Myocyte (in vitro differentiated cells): Measurements from ENCODE around the gene PLEKHG3. TPM values are rescaled to one million over a fixed set of nuclear protein-coding genes. Genes with fewer than 3 reads are reported as not detected.
A peak's percentile ranks its signal among the peaks of the same experiment; 100 is the strongest.

ENCODE experiments used
- DNase-seq: peaks from one replicate; pipeline ENCODE4 v3.0.0-alpha.2; 2012; ENCODE audit warnings: low read depth
- total RNA-seq: library from RNA; depleted of rRNA; stranded (reverse); fragments of >200 nt; gene quantifications from 2 replicates; pipeline ENCODE4 v1.2.3, GENCODE V29; 2014

The PLEKHG3 gene
- total RNA-seq, 1 donor from 2014 or later = 5.2 TPM

DNA sequence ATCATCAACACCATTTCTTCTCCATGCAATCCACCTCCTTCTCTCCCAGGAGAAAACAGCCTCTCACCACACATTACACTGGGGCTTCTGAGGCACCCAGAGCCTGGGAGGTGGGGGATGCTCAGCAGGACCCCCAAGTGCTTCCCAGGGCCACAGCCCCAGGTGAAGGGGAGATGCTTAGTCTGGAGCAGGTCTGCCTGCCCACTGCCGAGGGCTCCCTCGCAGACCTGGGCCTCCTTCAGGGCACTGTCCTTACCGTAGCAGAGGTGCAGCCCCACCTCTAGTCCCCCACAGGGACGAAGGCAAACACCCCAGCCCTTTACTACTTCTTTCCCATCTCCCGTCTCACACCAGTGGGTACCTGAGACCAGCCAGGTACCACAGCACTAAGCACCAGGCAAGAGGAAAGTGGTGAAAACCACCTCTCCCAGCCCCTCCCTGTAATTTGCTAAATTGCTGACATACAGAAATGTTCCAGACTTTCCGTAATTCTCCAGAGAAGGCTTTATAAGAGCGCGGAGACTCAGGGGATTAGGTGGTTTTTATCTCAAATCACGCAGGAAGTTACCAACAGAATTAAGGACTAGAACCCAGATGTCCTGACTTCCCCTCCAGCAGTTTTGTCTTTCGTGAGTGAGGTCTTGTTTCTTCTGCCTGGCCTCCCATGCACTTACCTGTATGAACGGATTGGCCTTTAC, 59.0 kb downstream of the PLEKHG3 start:
- no peak for DNase-seq

DNA sequence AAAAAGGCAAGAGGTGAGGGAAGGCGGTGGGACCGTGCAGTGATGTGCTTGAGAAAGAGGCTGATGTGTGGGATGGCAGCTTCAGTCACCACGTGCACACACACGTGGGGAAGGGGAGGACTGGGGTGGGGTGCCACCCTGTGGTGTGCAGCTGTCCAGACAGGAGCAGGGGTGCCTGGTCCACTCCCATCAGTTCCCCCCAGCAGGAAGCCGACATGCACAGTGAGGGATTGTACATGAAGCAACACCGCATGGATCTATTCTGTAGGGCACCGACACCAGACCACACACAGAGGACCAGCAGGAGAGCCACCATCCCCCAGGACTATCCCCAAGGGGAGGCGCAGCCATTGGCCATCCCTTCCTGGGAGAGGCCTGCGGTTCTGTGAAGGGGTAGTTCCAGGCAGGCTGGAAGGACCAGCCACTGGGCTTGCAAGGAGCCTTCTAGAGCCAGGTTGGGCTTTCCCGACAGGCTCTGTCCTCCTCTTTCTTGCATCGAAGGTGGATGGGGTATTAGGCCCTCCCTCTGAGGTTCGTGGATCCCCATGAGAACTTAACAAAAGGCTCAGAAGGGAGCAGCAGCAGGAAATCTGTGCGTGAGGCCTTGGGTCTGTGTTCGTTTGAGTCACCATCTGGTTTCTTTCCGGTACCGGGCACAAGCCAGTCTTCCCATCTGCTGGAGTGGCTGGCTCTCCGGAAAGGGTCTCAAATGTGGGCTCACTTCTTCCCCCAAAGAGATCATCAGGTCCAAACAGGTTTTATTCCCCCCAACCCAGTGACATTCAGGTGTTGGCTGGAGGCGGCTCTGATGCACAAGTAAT, 59.8 kb downstream of the PLEKHG3 start:
- DNase-seq = peak; percentile 5

GRCh38 chr14:64764641-64765520, 60.7 kb downstream of the PLEKHG3 start:
- DNase-seq = peak; percentile 82

DNA sequence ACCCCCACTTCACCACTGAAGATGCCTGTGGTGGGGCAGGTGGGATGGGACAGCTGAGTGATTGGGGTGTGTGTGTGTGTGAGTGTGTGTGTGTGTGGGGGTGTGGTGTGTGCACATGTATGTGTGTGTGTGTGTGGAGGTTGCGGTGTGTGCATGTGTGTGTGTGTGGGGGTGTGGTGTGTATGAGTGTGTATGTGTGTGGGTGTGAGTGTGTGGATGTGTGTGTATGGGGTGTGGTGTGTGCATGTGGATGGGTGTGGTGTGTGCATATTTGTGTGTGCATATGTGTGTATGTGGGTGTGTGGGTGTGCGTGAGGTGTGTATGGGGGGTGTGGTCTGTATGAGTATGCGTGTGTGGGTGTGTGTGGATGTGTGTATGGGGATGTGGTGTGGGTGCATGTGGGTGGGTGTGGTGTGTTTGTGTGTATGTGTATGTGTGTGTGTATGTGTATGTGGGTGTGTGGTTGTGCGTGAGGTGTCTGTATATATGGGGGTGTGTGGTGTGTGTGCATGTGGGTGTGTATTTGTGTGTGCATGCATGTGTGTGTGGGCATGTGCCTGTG, 61.6 kb downstream of the PLEKHG3 start:
- DNase-seq = peak; percentile 13

DNA sequence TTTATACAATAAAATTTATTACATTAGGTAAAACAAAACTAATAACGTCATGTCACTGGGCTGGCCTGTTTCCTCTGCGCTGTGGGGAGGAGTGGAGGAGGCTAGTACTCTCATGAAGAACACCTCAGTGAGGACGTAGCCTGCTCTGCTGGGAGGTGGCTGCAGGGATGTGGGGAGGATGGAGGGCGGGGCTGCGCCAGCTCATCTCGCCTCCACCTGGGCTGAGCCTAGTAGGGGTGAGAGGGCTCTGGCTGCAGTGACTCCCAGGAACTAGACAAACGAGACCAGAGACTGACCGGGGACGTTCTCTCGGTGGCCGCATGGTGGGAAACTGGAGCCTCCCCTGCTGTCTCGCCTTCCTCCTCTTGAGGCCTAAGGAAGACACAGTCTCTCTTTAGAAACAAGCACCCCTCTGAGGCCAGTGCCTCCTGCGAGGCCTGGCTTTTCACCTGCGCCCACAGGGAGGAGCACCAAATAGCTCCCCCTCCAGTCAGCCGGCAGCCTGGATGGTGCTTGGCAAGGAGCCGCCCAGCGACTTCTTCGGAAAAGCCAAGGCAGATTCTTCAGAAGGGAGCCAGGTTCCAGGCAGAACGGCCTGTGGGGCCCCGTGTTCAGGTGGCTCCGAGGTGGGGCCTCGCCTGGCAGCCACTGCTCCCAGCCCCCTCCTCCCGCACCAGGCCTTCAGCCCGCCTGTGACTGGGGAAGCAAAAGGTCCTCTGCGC, 62.4 kb downstream of the PLEKHG3 start:
- no peak for DNase-seq

DNA sequence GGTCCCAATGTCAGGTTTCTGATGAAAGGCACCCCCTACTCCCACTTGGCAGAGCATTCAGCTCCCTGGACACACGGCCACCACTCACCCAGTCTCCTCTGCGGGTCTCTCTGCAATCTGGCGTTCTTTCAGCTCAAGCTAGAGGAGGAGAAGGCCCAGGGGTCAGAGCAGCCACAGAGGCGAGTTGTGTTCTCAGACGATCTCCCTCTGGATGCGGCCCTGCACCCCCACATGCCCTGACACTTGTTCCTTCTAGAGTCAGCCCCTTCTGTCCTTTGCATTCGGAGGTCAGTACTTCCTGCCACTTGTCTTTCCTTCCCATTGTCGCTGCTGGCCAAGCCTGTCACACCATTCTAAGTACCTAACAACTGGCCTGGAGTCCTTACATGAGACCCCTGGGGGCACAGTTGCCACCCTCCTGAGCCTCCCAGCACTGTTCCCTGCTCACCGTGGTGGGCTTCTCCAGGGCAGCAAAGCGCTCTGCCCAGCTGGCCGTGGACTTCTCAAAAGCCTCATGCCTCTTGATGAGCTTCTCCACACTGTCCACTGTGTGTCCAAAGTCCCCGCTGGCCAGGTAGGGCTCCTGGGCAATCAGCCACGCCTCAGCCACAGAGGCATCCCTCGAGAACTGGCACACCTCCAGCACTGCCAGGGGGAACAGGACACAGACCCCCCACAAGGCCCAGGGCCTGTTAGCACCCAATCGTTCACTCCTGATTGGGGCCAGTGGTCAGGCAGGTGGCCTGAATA, 63.2 kb downstream of the PLEKHG3 start:
- no peak for DNase-seq

- DNase-seq = no peak
Observed at GRCh38 chr14:64768401-64769095, 64.3 kb downstream of the PLEKHG3 start.

DNA sequence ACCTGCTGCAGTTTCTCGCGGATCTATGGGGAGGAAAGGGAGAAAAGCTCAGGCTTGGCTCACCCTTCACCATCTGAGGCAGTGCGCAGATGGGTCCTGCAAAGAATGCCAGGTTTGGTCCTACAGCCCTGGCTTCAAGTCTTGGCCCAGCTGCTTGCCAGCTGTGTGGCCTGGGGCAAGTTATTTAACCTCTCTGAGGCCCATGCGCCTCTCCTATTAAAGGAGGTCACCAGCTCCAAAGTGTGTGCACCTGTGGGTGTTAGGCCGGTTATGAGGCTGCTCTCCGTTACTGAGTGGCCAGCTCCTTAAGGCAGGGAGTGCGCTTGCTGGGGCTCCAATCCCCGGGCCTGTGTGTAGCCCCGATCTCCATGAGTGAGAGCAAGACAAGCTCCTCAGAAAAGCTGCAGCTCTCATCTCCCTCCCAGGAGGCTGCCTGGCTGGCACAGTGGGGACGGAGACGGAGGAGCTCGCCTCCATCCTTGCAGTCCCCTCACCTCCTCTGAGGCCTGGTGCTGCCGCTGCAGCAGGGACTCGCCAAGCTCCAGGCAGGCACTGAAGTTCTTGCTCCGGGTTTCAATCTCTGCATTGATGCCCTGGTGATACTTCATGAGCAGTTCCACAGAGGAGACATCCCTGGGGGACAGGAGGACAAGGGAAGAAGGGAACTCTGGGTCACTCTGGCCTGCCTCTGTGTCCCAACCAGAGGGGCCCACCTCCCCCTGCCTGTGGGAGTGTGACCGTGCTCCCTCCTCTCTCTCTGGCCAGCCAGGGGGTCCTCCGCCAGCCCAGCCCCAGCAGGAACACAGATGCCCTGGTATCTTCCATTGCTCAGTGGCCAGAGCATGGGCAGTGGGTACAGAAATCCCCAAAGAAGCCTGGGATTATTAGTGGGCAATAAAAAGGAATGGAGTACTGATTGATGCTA, 65.1 kb downstream of the PLEKHG3 start:
- no peak for DNase-seq

GRCh38 chr14:64770751-64771150, 66.5 kb downstream of the PLEKHG3 start:
- DNase-seq = no peak

DNA sequence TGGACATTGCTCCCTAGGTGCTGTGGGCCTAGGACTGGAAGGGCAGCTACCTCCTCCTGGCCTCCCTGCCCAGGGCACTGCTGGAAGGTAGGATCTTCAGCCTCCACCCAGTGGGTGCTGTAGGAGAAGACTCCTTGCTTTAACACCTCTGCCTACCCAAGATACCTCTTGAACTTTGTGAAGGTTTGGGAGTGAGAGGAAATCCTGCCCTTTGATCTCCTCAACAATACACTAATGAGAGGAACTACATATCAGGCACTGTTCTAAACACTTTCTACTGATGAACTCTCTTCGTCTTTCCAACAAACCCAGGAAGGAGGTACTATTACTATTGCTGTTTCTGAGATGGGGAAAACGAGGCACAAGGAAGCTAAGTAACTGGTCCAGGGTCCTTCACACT, 66.9 kb downstream of the PLEKHG3 start:
- DNase-seq = no peak

GRCh38 chr14:64772397-64772950, 68.2 kb downstream of the PLEKHG3 start:
- no peak for DNase-seq

- no peak for DNase-seq
Observed at GRCh38 chr14:64773046-64773445, 68.8 kb downstream of the PLEKHG3 start.

DNA sequence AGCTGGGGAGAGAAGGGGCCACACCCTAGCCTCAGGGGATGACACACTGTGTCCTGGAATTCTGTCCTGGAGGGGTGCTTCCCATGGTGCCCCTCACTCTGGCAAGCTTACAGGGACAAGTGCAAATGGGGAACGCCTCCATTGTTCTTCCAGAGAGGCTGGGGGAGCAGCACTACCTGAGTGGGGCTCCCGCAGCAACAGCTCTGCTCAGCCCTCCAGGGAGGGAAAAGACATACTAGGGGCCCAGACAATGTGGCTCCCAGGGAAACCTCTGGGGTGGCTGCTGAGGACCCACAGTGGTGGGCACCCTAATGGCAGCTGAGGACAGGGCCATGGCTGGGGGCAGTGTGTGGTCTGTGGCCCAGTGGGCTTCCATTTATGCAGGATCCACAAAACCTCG, 69.4 kb downstream of the PLEKHG3 start:
- DNase-seq = no peak

- DNase-seq = no peak
Observed at GRCh38 chr14:64774272-64774671, 70.0 kb downstream of the PLEKHG3 start.

DNA sequence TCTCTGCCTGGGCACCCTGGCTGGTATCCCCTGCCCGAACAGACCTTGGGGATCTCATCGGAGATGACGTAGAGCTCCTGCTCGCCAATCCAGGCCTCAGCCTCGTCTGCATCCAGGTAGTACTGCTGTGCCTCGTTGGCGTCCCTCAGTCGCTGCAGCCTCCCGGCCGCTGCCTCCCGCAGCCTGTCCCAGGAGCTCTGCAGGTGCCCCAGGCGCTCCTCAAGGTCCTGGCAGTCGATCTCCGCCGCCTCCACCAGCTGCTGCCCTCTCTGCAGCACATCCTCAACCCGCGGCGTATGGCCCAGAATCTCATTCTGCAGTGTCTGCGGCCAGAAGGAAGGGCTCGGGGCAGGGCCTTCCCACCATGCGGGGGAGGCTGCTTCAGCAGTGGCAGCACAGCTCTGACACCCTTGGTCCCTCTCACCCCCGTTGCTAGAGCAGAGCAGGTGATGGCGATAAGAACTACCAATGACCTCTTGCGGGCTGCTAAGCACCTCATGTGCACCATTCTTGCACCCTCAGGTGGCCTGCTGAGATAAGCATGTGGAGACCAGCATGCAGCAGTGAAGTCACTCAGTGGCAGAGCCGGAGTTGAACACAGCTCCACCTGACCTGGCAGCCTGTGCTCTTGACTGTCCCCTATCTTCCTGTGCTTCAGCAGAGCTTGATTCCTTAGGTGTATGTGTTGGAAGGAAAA, 71.0 kb downstream of the PLEKHG3 start:
- DNase-seq = no peak

DNA sequence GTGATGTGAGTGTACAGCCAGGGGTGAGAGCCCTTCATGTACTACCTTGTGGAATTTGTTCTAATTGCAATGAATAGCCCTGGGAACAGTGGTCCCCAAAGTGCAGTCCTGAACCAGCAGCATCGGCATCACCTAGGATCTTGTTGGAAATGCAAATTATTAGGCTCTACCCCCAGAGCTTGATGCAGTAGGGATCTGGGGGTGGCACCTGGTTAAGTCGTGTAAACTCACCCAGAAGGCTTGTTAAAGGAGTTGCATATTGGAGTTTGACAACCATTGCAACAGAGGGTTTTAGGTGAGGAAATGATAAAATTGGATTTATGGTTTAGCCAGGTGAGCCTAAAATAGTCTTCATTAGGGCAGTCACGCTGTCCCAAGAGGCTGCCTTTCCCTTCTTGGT, 73.2 kb downstream of the PLEKHG3 start:
- DNase-seq = no peak

- DNase-seq = peak; percentile 45
Observed at GRCh38 chr14:64778104-64778754, 74.0 kb downstream of the PLEKHG3 start.
